ENCODE data around the gene PCBP3.
"Not testable (repeated sequence)": the region's sequence is repeated elsewhere in the genome, so short reads cannot be mapped to it uniquely, and the experiment has no call there.

The PCBP3 gene

GRCh38 chr21:45698493-45699184 lies 55.1 kb downstream of the PCBP3 start:
- DNase-seq, result peak; percentile 54

GRCh38 chr21:45699251-45699942 lies 55.9 kb downstream of the PCBP3 start:
- DNase-seq, result no peak

- no peak for DNase-seq
Observed at GRCh38 chr21:45699966-45700365, 56.4 kb downstream of the PCBP3 start.

- no peak for DNase-seq
Observed at GRCh38 chr21:45700461-45700860, 56.9 kb downstream of the PCBP3 start.

- no peak for DNase-seq
Observed at GRCh38 chr21:45704311-45705108, 61.0 kb downstream of the PCBP3 start.

- DNase-seq, result no peak
Observed at GRCh38 chr21:45706299-45706698, 62.8 kb downstream of the PCBP3 start.

GRCh38 chr21:45709173-45709572 lies 65.6 kb downstream of the PCBP3 start:
- DNase-seq, result no peak

GRCh38 chr21:45709696-45710268 lies 66.3 kb downstream of the PCBP3 start:
- no peak for DNase-seq

- DNase-seq, result not testable (repeated sequence)
Observed at GRCh38 chr21:45710306-45710705, 66.8 kb downstream of the PCBP3 start.

GRCh38 chr21:45713613-45714012 lies 70.1 kb downstream of the PCBP3 start:
- no peak for DNase-seq

GRCh38 chr21:45715441-45715840 lies 71.9 kb downstream of the PCBP3 start:
- DNase-seq, result no peak

GRCh38 chr21:45718413-45718812 lies 74.9 kb downstream of the PCBP3 start:
- no peak for DNase-seq

- no peak for DNase-seq
Observed at GRCh38 chr21:45719177-45719802, 75.8 kb downstream of the PCBP3 start.

- not testable (repeated sequence) for DNase-seq
Observed at GRCh38 chr21:45720204-45720603, 76.7 kb downstream of the PCBP3 start.

- DNase-seq, result no peak
Observed at GRCh38 chr21:45721671-45722070, 78.1 kb downstream of the PCBP3 start.

GRCh38 chr21:45723049-45723958 lies 79.8 kb downstream of the PCBP3 start:
- no peak for DNase-seq

GRCh38 chr21:45724345-45724961 lies 80.9 kb downstream of the PCBP3 start:
- peak; percentile 65 for DNase-seq

GRCh38 chr21:45724994-45725843 lies 81.7 kb downstream of the PCBP3 start:
- DNase-seq, result no peak

GRCh38 chr21:45725844-45726200 lies 82.3 kb downstream of the PCBP3 start:
- DNase-seq, result no peak

- no peak for DNase-seq
Observed at GRCh38 chr21:45726438-45726837, 82.9 kb downstream of the PCBP3 start.

All from right forelimb (tissue), 1 donor.